Mucosa of descending colon (tissue), 3 donors: ENCODE measurements around the gene VSIG2. TPM values are rescaled to one million over a fixed set of nuclear protein-coding genes. Genes with fewer than 3 reads are reported as not detected.

Experiments
- ATAC-seq: fragments of 200-7000 bp; cut with Tn5 transposase; one replicate; pipeline ENCODE4 v1.9.1; 2020; ENCODE audit warnings: mild to moderate bottlenecking, moderate library complexity
- DNase-seq, 3 donors: peaks; one replicate each; pipeline ENCODE4 v3.0.0-alpha.2; 2020
- H3K36me3 ChIP-seq: fragments of 200-600 bp; one replicate; pipeline ENCODE4 v1.8.0; 2021; ENCODE audit warnings: low read depth, mild to moderate bottlenecking
- H3K4me1 ChIP-seq: fragments of 200-600 bp; one replicate; pipeline ENCODE4 v1.8.0; 2021; ENCODE audit warnings: low read depth, mild to moderate bottlenecking
- H3K4me3 ChIP-seq: fragments of 200-600 bp; one replicate; pipeline ENCODE4 v1.8.0; 2021; ENCODE audit warnings: mild to moderate bottlenecking
- H3K9me3 ChIP-seq: fragments of 200-600 bp; one replicate; pipeline ENCODE4 v1.8.0; 2021; ENCODE audit warnings: mild to moderate bottlenecking
- CTCF ChIP-seq: fragments of 200-600 bp; IDR thresholded peaks from one replicate; pipeline ENCODE4 v1.8.0; 2022; ENCODE audit warnings: antibody characterized with exemption, mild to moderate bottlenecking
- intact Hi-C, 2 donors: fragments of 100-400 bp; cut with DNase I in 1 of 2; cut with micrococcal nuclease in 1 of 2; formaldehyde crosslinking; loops; one replicate each; pipeline versions ENCODE4 v1.11.0 to v1.11.1; 2022; cut with DNase I, micrococcal nuclease
- total RNA-seq, 3 donors: library from RNA; stranded (reverse); fragmentation: NEBNext Ultra II Directional in 2 of 3; extraction: Animal tissue kit (Norgen Biotek cat#: 25700) in 2 of 3; gene quantifications; one replicate each; pipeline versions ENCODE4 v1.2.1 to v1.2.4, GENCODE V29; 2021 to 2023
- donor health status: DM: no; HTN: no; CAD: no; lungs with moderate emphysema.
- donor health status: DM: no; HTN: no; CAD: no.
- donor health status: DM: no; HTN: yes; CAD: no.

The VSIG2 gene
- total RNA-seq, 3 donors from 2014 or later = 78.6 to 268 (median 126) TPM

- no peaks in the 10 kb centered on the region for H3K9me3 ChIP-seq
- no peaks in the 10 kb centered on the region for H3K36me3 ChIP-seq
- peak; percentile 91 to 95 (median 93) for DNase-seq
- ATAC-seq = peak; percentile 87
- H3K4me3 ChIP-seq = no peak overlapping the region
- H3K4me1 ChIP-seq = peaks cover 33% of the 10 kb centered on the region
- peak; percentile 74 for TF ChIP-seq CTCF
- intact Hi-C loops = no loop called here
Observed at GRCh38 chr11:124758355-124759265, 6.6 kb upstream of the VSIG2 start.

GRCh38 chr11:124757320-124757719 is 5.3 kb upstream of the VSIG2 start:
- Histone ChIP-seq H3K36me3 (no peaks in the 10 kb centered on the region), H3K9me3 (no peaks in the 10 kb centered on the region), H3K4me1 (peaks cover 37% of the 10 kb centered on the region), H3K4me3 (no peak overlapping the region)
- DNase-seq (no peak), ATAC-seq (no peak)
- TF ChIP-seq CTCF = no peak
- intact Hi-C loops = no loop called here

GRCh38 chr11:124756753-124757227 is 4.7 kb upstream of the VSIG2 start:
- TF ChIP-seq CTCF = no peak

GRCh38 chr11:124756033-124756752 is 4.1 kb upstream of the VSIG2 start:
- Histone ChIP-seq H3K4me3 (no peak overlapping the region), H3K9me3 (no peaks in the 10 kb centered on the region), H3K36me3 (no peaks in the 10 kb centered on the region), H3K4me1 (peaks cover 31% of the 10 kb centered on the region)
- no peak for TF ChIP-seq CTCF
- no peak for DNase-seq
- intact Hi-C loops = no loop called here
- ATAC-seq = no peak

More at GRCh38 chr11:124756753-124757227, 4.7 kb upstream of the VSIG2 start:
- H3K36me3 ChIP-seq = no peaks in the 10 kb centered on the region
- intact Hi-C loops = no loop called here
- no peak for ATAC-seq
- no peak for DNase-seq
- H3K4me3 ChIP-seq = no peak overlapping the region
- H3K4me1 ChIP-seq = peaks cover 34% of the 10 kb centered on the region
- no peaks in the 10 kb centered on the region for H3K9me3 ChIP-seq

- no peak overlapping the region for H3K4me3 ChIP-seq
- ATAC-seq (no peak), DNase-seq (no peak)
- peaks cover 30% of the 10 kb centered on the region for H3K4me1 ChIP-seq
- no peak for TF ChIP-seq CTCF
- H3K9me3 ChIP-seq = no peaks in the 10 kb centered on the region
- intact Hi-C loops = no loop called here
- no peaks in the 10 kb centered on the region for H3K36me3 ChIP-seq
Observed at GRCh38 chr11:124754710-124755109, 2.7 kb upstream of the VSIG2 start.
